Tibial nerve (tissue), 3 donors: ENCODE data around the gene ETV2.
"Not testable (repeated sequence)": the region's sequence is repeated elsewhere in the genome, so short reads cannot be mapped to it uniquely, and the experiment has no call there.

Source experiments
- POLR2A ChIP-seq, 2 donors: fragments of 450-650 bp; IDR thresholded peaks; one replicate each; pipeline ENCODE4 v1.6.1; 2017; ENCODE audit warnings: antibody characterized with exemption in 2 of 2, mild to moderate bottlenecking in 2 of 2, moderate library complexity in 2 of 2
- TF ChIP-seq, protein P1 (sequence below), 5 experiments: fragments of 200-600 bp in 3 of 5; fragments of 450-650 bp in 2 of 5; sonication (generic) in 3 of 5; IDR thresholded peaks; one replicate each; pipeline ENCODE4 v1.5.1; 2016 to 2019; ENCODE audit warnings: antibody characterized with exemption in 5 of 5, mild to moderate bottlenecking in 3 of 5, moderate library complexity in 2 of 5

DNA sequence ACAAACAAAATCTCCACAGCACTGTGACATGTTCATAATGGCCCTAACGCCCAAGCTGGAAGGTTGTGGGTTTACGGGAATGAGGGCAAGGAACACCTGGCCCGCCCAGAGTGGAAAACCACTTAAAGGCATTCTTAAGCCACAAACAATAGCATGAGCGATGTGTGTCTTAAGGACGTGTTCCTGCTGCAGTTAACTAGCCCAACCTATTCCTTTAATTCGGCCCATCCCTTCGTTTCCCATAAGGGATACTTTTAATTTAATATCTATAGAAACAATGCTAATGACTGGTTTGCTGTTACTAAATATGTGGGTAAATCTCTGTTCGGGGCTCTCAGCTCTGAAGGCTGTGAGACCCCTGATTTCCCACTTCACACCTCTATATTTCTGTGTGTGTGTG lies 34.4 kb upstream of the ETV2 start:
- TF ChIP-seq, protein P1, sequence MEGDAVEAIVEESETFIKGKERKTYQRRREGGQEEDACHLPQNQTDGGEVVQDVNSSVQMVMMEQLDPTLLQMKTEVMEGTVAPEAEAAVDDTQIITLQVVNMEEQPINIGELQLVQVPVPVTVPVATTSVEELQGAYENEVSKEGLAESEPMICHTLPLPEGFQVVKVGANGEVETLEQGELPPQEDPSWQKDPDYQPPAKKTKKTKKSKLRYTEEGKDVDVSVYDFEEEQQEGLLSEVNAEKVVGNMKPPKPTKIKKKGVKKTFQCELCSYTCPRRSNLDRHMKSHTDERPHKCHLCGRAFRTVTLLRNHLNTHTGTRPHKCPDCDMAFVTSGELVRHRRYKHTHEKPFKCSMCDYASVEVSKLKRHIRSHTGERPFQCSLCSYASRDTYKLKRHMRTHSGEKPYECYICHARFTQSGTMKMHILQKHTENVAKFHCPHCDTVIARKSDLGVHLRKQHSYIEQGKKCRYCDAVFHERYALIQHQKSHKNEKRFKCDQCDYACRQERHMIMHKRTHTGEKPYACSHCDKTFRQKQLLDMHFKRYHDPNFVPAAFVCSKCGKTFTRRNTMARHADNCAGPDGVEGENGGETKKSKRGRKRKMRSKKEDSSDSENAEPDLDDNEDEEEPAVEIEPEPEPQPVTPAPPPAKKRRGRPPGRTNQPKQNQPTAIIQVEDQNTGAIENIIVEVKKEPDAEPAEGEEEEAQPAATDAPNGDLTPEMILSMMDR (IDR thresholded peaks at IDR 0.05): not testable (repeated sequence)
- not testable (repeated sequence) for TF ChIP-seq POLR2A (IDR thresholded peaks at IDR 0.05)
